DND-41 (cell line): ENCODE measurements around the gene PRSS21.

Experiments
- ATAC-seq: fragments of 200-7000 bp; cut with Tn5 transposase; 3 replicates; pipeline ENCODE4 v1.9.1; 2021; ENCODE audit warnings: low read depth; ENCODE audit not compliant: insufficient read depth
- DNase-seq: peaks from one replicate; pipeline ENCODE4 v3.0.0-alpha.2; 2020
- H2AFZ ChIP-seq: 2 replicates; pipeline ENCODE4 v1.6.0; 2012; ENCODE audit warnings: low read depth, low read length
- H3K27ac ChIP-seq: 2 replicates; pipeline ENCODE4 v1.5.1; 2012; ENCODE audit warnings: low read length, inconsistent platforms
- H3K27me3 ChIP-seq: fragments of 200-600 bp; sonication (generic); 2 replicates; pipeline ENCODE4 v1.6.0; 2012; ENCODE audit warnings: low read length, mild to moderate bottlenecking, inconsistent platforms; ENCODE audit not compliant: insufficient read depth, poor library complexity
- H3K36me3 ChIP-seq: 2 replicates; pipeline ENCODE4 v1.5.1; 2012; ENCODE audit warnings: low read length, inconsistent platforms; ENCODE audit not compliant: insufficient read depth
- H3K4me1 ChIP-seq: 2 replicates; pipeline ENCODE4 v1.5.1; 2012; ENCODE audit warnings: mild to moderate bottlenecking, low read length; ENCODE audit not compliant: insufficient read depth
- H3K4me2 ChIP-seq: 2 replicates; pipeline ENCODE4 v1.6.0; 2012; ENCODE audit warnings: mild to moderate bottlenecking, moderate library complexity, low read length, inconsistent platforms; ENCODE audit not compliant: insufficient read depth
- H3K4me3 ChIP-seq, 2 experiments: fragments of 200-600 bp in 1 of 2; shearing (Covaris generic) in 1 of 2; 2 replicates each; pipeline ENCODE4 v1.5.1; 2012 to 2016; ENCODE audit warnings: inconsistent platforms in 2 of 2, low read length in 2 of 2, mild to moderate bottlenecking in 2 of 2, low read depth in 1 of 2, moderate library complexity in 1 of 2
- H3K79me2 ChIP-seq: 2 replicates; pipeline ENCODE4 v1.6.0; 2012; ENCODE audit warnings: low read length, inconsistent platforms; ENCODE audit not compliant: insufficient read depth
- H3K9ac ChIP-seq: 2 replicates; pipeline ENCODE4 v1.6.0; 2012; ENCODE audit warnings: low read depth, mild to moderate bottlenecking, inconsistent platforms, low read length, moderate library complexity
- H3K9me3 ChIP-seq: 2 replicates; pipeline ENCODE4 v1.5.1; 2012; ENCODE audit warnings: low read length, moderate library complexity, mild to moderate bottlenecking, inconsistent platforms; ENCODE audit not compliant: insufficient read depth, severe bottlenecking
- H4K20me1 ChIP-seq: 2 replicates; pipeline ENCODE4 v1.6.0; 2012; ENCODE audit warnings: low read length; ENCODE audit not compliant: insufficient read depth
- EZH2 ChIP-seq: IDR thresholded peaks from 3 replicates; pipeline ENCODE4 v1.6.1; 2012; ENCODE audit warnings: borderline replicate concordance, low read depth, mild to moderate bottlenecking, moderate library complexity, low read length, inconsistent platforms; ENCODE audit not compliant: severe bottlenecking
- TF ChIP-seq, protein P1 (sequence below): IDR thresholded peaks from 2 replicates; pipeline ENCODE4 v1.5.1; 2012; ENCODE audit warnings: borderline replicate concordance, low read length, moderate library complexity, mild to moderate bottlenecking; ENCODE audit not compliant: poor library complexity, severe bottlenecking; ENCODE audit errors: extremely low read depth

The PRSS21 gene

DNA sequence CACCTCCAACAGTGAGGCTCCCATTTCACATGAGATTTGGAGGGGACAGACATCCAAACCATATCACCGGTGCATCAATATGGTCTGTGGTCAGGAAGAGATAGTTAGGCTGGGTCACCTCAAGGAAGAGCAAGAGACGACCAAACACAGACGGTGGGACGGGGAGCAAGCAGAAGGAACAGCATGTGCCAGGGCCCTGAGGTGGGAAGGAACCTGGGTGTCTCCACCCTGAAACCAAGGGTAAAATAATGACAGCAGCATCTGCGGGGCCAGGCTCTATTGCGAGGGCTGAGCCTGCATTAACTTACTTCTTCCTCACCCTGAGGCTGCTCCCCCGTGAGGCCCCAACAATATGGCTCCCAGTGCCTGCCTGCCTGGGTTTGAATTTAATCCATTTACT is 8.9 kb upstream of the PRSS21 start:
- H3K27ac ChIP-seq: no peak overlapping the region
- no peak for DNase-seq
- TF ChIP-seq EZH2: no peak
- TF ChIP-seq, protein P1, sequence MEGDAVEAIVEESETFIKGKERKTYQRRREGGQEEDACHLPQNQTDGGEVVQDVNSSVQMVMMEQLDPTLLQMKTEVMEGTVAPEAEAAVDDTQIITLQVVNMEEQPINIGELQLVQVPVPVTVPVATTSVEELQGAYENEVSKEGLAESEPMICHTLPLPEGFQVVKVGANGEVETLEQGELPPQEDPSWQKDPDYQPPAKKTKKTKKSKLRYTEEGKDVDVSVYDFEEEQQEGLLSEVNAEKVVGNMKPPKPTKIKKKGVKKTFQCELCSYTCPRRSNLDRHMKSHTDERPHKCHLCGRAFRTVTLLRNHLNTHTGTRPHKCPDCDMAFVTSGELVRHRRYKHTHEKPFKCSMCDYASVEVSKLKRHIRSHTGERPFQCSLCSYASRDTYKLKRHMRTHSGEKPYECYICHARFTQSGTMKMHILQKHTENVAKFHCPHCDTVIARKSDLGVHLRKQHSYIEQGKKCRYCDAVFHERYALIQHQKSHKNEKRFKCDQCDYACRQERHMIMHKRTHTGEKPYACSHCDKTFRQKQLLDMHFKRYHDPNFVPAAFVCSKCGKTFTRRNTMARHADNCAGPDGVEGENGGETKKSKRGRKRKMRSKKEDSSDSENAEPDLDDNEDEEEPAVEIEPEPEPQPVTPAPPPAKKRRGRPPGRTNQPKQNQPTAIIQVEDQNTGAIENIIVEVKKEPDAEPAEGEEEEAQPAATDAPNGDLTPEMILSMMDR: no peak
- no peak overlapping the region for H2AFZ ChIP-seq
- H3K9me3 ChIP-seq: peaks cover 6% of the 10 kb centered on the region
- H3K4me1 ChIP-seq: no peaks in the 10 kb centered on the region
- no peaks in the 10 kb centered on the region for H3K36me3 ChIP-seq
- no peaks in the 10 kb centered on the region for H4K20me1 ChIP-seq
- no peak overlapping the region for H3K4me3 ChIP-seq
- peaks cover 7% of the 10 kb centered on the region for H3K27me3 ChIP-seq
- H3K4me2 ChIP-seq: no peak overlapping the region
- H3K9ac ChIP-seq: no peak overlapping the region
- H3K79me2 ChIP-seq: no peaks in the 10 kb centered on the region
- ATAC-seq: no peak

DNA sequence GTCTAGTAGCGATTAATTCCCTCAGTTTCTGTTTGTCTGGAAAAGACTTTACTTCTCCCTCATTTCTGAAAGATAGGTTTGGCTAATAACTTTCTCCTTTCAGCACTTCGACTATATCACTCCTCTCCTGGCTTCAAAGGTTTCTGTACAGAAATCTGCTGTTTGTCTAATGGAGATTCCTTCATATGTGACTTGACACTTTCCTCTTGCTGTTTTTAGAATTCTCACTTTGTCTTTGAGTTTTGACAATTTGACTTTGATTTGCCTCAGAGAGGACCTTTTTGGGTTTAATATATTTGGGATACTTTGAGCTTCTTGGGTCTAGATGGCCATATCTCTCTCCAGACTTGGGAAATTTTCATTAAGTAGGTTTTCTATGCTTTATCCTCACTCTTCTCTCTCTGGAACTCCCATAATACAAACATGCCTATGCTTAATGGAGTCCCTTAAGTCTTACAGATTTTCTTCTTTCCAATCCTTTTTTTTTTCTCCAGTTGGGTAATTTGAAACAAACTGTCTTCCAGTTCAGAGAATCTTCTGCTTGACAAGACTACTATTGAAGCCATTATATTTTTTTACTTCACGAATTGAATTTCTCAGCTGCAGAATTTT is 7.8 kb upstream of the PRSS21 start:
- Histone ChIP-seq H3K4me3 (no peak overlapping the region), H3K79me2 (no peaks in the 10 kb centered on the region), H3K4me2 (no peak overlapping the region), H3K9ac (no peak overlapping the region), H3K27ac (no peak overlapping the region), H3K9me3 (peaks cover 4% of the 10 kb centered on the region), H3K27me3 (peaks cover 6% of the 10 kb centered on the region), H3K4me1 (no peaks in the 10 kb centered on the region), H2AFZ (no peak overlapping the region), H4K20me1 (no peaks in the 10 kb centered on the region), H3K36me3 (no peaks in the 10 kb centered on the region)
- no peak for TF ChIP-seq EZH2
- TF ChIP-seq, protein P1: no peak
- no peak for ATAC-seq
- DNase-seq: no peak

DNA sequence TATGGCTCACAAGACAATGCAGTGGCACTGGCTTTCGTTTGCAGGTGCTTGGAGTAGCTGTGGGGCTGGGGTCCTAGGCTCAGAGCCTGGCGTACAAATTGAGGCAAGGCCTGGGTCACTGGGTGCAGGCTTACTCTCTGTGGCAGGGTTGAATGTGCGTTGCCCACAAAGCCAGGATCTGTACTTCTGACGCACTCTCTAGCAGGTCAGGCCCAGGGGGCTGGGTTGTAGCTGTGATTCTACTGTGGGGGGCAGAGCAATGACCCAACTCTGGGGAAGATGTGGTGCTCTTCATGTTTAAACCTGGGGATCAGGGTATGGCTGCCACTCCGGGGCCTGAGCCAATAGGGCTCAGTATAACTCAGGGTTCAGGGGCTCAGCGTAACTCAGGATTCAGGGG is 6.4 kb upstream of the PRSS21 start:
- no peaks in the 10 kb centered on the region for H3K9me3 ChIP-seq
- H2AFZ ChIP-seq: no peak overlapping the region
- ATAC-seq (no peak), DNase-seq (no peak)
- no peak overlapping the region for H3K27ac ChIP-seq
- no peaks in the 10 kb centered on the region for H3K4me1 ChIP-seq
- H3K36me3 ChIP-seq: no peaks in the 10 kb centered on the region
- H3K79me2 ChIP-seq: no peaks in the 10 kb centered on the region
- no peak overlapping the region for H3K4me3 ChIP-seq
- no peak overlapping the region for H3K9ac ChIP-seq
- TF ChIP-seq, protein P1: no peak
- no peak for TF ChIP-seq EZH2
- H4K20me1 ChIP-seq: no peaks in the 10 kb centered on the region
- peaks cover 4% of the 10 kb centered on the region for H3K27me3 ChIP-seq
- no peak overlapping the region for H3K4me2 ChIP-seq
